SW480 (cell line): ENCODE results near the gene ERC2.

Source experiments
- DNase-seq: peaks from one replicate; pipeline ENCODE4 v3.0.0-alpha.2; 2016; ENCODE audit warnings: low spot score

Gene ERC2

GRCh38 chr3:56253941-56254665 is 214.2 kb downstream of the ERC2 start:
- DNase-seq = no peak

GRCh38 chr3:56251343-56251945 is 216.8 kb downstream of the ERC2 start:
- peak; percentile 52 for DNase-seq

DNA sequence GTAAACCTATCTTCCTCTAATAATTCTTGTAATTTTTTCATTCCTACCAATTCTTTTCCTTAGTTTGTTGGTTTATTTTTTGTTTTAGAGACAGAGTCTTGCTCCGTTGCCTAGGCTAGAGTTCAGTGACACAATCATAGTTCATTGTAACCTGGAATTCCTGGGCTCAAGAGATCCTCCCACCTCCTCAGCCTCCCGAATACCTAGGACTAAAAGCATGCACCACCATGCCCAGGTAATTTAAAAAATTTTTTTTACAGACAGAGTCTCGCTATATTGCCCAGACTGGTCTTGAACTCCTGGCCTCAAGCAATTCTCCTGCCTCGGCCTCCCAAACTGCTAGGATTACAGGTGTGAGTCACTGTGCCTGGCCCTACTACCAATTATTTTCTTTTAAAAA is 220.2 kb downstream of the ERC2 start:
- no peak for DNase-seq

GRCh38 chr3:56238299-56238698 is 230.0 kb downstream of the ERC2 start:
- no peak for DNase-seq

DNA sequence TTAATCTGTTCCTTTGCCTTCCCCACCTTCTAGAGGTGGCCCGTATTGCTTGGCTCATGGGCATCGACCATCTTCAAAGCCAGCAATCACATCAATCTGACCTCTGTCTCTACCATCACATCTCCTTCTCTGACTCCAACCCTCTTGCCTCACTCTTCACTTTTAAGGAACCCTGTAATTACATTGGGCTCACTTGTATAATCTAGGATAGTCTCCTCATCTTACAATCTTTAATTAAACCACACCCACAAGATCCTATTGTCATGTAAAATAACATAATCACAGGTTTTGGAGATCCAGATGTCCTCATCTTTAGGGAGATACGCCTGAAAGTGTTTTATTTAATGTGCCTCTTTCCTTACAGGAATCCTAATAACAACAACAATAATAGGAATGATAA is 234.5 kb downstream of the ERC2 start:
- no peak for DNase-seq

GRCh38 chr3:56229311-56229710 is 239.0 kb downstream of the ERC2 start:
- DNase-seq = no peak

- no peak for DNase-seq
Observed at GRCh38 chr3:56222866-56223265, 245.4 kb downstream of the ERC2 start.

DNA sequence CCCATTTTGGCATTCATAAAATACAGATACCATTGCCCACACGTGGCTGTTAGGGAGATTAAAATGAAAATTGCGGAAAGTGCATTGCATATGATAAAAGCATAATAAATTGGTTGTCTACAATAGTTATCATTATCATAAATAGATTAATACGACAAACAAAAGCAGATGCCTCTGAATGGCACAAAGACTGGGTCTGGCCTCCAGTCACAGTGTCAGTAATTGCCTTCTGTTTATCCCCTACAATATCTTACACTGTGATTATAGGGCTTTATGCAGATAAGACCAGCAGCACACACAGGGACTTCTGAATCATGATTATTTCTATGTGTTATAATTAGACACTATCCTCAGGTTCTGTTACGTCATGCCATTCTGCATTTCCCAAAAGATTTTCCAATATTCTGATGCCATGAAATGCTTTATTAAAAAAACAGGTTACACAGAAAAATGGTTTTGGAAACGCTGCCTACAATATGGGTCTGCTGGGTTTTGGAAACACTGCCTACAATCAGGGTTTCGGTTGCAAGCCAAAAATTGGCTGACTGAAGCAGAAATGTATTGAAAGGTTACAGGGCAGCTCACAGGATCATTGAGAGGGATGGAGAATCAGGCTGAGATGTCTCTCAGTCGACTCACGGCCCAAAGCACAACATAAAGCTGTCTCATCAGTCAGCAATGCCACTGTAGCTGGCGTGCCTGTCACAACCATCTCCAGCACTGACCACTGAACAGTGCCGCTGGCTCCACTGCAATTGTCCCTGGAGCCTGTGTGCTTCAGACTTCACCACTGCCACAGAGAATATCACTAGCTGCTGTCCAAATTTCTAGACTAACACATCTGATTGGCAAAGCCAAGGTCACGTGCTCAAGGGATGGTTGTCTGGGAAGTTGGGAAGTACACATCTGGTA is 248.1 kb downstream of the ERC2 start:
- DNase-seq = no peak

- DNase-seq = no peak
Observed at GRCh38 chr3:56209982-56210751, 258.1 kb downstream of the ERC2 start.

- DNase-seq = no peak
Observed at GRCh38 chr3:56207922-56208321, 260.3 kb downstream of the ERC2 start.

DNA sequence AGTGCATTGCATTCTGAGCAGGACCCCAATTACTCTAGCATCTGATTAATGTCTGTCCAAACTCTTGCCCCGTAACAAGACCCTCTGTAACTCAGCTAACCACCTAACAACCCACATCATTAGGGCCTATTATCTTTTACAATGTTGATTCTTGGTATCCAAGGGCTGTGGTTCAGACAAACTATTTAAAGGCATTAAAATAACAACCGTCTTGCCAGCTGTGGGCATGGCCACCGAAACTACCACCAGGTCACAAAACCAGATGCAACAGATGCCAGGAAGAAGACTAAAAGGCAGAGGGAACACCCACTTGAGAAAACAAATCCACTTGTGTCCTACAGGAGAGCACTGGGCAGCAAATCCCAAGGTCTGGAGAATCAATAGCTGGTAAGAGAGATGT is 262.9 kb downstream of the ERC2 start:
- no peak for DNase-seq

- no peak for DNase-seq
Observed at GRCh38 chr3:56202997-56203396, 265.3 kb downstream of the ERC2 start.

DNA sequence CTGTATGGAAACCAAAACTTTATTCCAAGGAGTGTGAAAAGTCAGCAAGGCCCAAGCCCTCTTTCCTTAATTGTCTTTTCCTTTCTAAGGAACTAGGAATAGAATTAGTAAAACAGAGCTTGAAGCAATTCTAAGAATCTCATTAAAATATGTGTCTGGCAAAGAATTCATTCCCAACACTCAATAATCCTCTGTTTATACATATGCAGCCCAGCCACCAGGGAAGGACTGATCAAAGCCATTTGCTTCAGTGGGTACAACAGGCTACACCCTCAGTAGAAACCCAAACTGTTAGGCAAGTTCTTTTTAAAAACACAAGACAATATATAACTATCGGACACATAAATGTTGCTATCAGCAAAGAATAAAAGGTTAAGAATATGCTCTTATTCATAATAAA is 266.9 kb downstream of the ERC2 start:
- no peak for DNase-seq

- no peak for DNase-seq
Observed at GRCh38 chr3:56200251-56200650, 268.0 kb downstream of the ERC2 start.

- DNase-seq = no peak
Observed at GRCh38 chr3:56197991-56198390, 270.3 kb downstream of the ERC2 start.

DNA sequence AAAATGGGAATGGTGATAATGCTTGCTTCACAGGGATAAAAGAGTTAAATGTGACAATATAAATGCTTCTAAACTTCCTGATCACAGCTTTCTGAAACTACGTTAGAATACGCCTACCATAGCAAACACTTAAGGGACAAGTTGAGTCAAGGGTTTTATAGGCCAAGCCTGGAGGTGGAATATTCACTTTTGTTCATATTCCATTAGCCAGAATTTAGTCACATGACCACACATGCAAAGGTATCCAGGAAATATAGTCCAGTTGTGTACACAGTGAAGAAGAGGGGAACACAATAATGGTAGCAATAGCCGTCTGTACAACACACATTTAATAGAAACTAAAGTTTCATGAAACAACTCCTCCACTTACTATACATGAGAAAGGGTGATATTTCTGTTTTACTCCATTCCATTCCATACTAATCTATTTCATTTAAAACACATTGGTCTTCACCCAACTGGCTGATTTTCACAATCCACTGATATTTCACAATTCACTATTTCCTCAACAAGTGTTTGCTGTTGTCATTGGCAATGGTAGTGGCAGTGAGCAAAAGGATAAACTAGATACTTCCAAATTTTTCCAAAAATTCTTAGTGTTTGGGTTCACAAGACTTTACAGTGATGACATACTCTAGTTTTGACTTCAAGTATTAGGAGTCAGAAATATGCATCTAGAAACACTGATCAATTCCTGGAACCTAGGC is 270.9 kb downstream of the ERC2 start:
- DNase-seq = no peak

- no peak for DNase-seq
Observed at GRCh38 chr3:56196700-56197099, 271.6 kb downstream of the ERC2 start.

DNA sequence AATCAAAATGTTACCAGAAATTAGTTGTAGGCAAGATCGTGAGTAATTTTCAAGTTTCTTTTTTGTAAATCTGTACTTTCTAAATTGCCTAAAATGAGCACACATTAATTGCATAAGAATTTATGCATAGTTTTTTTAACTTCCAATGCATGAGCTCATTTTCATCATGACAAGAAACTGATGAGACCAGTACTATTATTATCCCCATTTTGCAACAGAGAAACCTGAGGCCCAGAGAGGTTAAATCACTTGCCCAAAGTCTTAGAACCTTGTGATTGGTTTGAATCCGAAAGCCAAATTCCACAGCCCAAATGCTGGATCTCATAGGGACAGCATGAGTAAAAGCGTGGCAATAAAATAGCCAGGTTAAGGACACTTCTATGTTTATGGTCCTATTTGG is 274.7 kb downstream of the ERC2 start:
- DNase-seq = no peak

- DNase-seq = no peak
Observed at GRCh38 chr3:56192001-56192400, 276.3 kb downstream of the ERC2 start.

DNA sequence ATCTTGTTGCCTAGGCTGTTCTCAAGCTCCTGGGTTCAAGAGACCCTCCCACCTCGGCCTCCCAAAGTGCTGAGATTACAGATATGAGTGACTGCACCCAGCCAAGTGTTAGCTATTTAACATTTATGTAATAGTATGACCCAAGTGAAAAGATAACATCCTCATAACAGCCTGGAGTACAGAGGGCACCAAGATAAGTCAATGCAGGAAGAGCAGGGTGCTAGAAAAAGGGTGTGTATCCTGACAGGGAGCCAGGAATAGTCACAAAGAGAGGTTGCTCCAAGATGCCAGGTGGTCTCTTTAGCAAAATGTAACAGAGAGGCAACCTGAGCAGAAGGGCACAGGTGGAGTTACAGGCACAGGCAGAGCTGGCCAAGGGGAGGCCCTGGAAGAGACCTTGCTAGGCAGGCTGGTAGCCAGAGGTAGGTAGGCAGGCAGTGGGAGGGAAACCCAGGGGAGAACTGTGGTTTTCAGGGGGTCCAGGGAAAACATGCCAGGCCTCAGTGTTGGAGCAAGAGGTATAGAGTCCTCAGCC is 277.4 kb downstream of the ERC2 start:
- DNase-seq = no peak

DNA sequence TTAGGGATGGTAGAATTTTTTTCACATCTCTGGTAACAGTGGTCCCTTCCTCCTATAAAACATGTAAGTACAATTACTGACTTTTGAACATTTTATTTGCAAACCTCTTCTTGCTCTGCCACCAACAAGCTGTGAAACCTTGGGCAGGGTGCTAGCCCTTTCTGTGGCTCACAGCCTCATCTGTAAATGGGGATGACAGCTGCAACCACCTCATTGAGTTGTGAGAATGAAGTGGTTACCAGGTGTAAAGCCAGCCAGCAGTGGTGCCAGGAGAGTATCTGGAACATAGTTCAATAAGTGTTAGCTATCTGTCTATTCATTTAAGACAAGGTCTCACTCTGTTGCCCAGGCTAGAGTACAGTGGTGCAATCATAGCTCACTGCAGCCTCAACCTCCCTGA is 278.1 kb downstream of the ERC2 start:
- DNase-seq = no peak
